Measurements from ENCODE around the gene MEOX1.

Gene MEOX1

DNA sequence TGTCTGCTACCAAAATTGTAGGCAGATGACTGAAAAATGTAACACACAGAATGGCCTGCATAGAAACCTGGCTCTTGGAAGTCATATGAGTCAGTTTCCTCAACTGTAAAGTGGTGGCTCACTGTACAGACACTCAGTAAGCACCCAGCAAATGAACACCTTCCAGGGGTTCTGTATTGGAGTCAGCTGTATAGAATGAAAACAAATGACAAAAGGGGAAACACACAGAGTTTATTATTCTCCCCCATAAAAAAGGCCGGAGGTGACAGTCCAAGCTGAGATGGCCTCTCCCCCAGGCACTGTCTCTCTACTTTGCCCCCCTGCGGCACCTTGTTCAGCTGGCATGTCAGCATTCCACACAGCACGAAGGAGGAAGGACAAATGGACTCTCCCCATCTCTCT lies 6.2 kb upstream of the MEOX1 start:
- in situ Hi-C loops (cut with MboI; ENCODE audit: low sequenced_read_pairs, unreplicated experiment) = loop anchor here (25.0 kb wide), 1 partner anchor 281 kb away; the partner anchor contains the start of gene ARL4D
- no peak for DNase-seq (ENCODE audit: low spot score)
- TF ChIP-seq, protein P1, sequence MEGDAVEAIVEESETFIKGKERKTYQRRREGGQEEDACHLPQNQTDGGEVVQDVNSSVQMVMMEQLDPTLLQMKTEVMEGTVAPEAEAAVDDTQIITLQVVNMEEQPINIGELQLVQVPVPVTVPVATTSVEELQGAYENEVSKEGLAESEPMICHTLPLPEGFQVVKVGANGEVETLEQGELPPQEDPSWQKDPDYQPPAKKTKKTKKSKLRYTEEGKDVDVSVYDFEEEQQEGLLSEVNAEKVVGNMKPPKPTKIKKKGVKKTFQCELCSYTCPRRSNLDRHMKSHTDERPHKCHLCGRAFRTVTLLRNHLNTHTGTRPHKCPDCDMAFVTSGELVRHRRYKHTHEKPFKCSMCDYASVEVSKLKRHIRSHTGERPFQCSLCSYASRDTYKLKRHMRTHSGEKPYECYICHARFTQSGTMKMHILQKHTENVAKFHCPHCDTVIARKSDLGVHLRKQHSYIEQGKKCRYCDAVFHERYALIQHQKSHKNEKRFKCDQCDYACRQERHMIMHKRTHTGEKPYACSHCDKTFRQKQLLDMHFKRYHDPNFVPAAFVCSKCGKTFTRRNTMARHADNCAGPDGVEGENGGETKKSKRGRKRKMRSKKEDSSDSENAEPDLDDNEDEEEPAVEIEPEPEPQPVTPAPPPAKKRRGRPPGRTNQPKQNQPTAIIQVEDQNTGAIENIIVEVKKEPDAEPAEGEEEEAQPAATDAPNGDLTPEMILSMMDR (IDR thresholded peaks at IDR 0.05; ENCODE audit: borderline replicate concordance, control extremely low read depth, extremely low read depth, insufficient read depth, missing control alignments) = no peak

DNA sequence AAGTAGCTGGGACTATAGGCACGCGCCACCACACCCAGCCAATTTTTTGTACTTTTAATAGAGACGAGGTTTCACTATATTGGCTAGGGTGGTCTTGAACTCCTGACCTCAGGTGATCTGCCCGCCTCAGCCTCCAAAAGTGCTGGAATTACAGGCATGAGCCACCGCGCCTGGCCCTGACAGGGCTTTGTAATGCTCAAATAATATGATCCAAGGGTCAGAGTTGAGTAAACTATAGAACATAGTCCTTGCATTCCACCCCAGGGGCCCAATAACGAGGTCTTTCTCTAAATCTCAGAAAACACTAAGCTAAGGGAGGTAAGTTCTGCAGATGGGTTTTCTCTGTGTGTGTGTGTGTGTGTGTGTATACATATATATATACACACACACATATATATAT lies 5.8 kb upstream of the MEOX1 start:
- no peak for DNase-seq (ENCODE audit: low spot score)
- TF ChIP-seq, protein P1 (IDR thresholded peaks at IDR 0.05; ENCODE audit: borderline replicate concordance, control extremely low read depth, extremely low read depth, insufficient read depth, missing control alignments) = no peak
- in situ Hi-C loops (cut with MboI; ENCODE audit: low sequenced_read_pairs, unreplicated experiment) = loop anchor here (25.0 kb wide), 1 partner anchor 280 kb away; the partner anchor contains the start of gene ARL4D

DNA sequence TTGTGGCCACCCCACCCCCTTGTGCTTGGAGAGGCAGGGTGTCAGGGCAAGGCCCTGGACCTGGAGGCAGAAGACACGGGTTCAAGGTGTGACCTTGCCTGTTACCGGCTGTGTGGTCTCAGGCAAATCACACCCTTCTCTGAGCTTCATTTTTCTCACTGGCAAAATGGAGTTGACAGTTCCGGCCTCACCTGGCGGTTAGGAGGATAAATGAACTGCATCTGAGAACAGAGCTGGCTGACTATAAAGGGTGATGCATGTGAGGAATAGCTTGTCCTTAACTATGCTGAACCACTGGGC lies 4.2 kb upstream of the MEOX1 start:
- TF ChIP-seq, protein P1 (IDR thresholded peaks at IDR 0.05; ENCODE audit: borderline replicate concordance, control extremely low read depth, extremely low read depth, insufficient read depth, missing control alignments) = no peak
- no peak for DNase-seq (ENCODE audit: low spot score)
- in situ Hi-C loops (cut with MboI; ENCODE audit: low sequenced_read_pairs, unreplicated experiment) = loop anchor here (25.0 kb wide), 1 partner anchor 279 kb away; the partner anchor contains the start of gene ARL4D

DNA sequence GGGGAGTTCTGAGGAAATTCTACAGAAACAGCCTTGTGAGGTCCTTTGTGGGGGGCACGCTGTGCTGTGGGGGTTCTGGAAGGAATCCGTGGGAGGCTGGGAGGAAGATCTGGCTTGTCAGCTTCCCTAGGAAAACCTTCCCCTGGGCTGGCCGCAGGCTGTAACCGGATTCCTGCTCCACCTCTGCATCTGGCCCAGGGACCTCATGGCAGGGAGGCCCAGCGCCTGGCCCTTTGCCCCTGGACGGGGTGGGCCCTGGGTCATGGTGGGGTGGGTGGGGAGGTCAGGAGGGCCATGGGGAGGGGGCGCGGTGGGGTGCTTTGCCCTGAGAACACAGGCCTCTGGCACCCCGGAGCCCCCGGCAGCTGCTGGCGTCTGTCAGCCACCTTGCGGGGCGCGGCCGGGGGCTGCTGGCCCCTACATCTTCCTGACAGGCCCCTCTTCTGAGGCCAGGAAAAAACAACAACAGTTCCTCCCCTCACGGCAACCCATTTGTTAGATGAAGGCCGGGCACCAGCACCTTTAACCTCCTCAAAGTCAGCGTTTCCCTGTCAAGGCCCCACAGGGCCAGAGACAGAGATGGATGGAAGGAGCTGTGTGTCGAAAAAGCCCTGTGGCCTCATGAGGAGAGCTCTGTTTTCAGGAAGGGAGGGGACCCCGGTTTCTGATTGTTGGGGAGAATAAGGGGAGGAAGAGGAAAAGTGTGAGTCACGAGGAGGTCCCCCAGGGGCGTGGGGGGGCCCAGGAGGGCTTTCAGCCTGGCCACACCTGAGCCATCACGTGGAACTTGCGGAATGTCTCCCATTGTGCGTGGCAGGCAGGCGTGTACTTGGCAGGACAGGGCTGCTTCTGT lies 3.6 kb upstream of the MEOX1 start:
- in situ Hi-C loops (cut with MboI; ENCODE audit: low sequenced_read_pairs, unreplicated experiment) = loop anchor here (25.0 kb wide), 1 partner anchor 278 kb away; the partner anchor contains the start of gene ARL4D
- TF ChIP-seq, protein P1 (IDR thresholded peaks at IDR 0.05; ENCODE audit: borderline replicate concordance, control extremely low read depth, extremely low read depth, insufficient read depth, missing control alignments) = no peak
- no peak for DNase-seq (ENCODE audit: low spot score)

DNA sequence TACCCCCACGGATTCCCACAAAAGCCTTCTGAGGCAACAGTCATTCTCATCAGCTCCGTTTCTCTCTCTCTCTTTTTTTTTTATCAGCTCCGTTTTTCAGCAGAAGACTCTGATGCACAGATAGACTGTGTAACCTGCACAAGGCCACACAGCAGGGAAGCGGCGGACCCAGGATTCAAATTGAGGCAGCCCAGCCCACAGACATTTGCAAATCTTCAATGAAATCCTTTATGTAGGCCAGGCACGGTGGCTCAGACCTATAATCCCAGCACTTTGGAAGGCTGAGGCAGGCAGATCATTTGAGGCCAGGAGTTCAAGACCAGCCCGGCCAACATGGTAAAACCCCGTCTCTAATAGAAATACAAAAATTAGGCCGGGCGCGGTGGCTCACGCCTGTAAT lies 2.4 kb upstream of the MEOX1 start:
- no peak for DNase-seq (ENCODE audit: low spot score)
- in situ Hi-C loops (cut with MboI; ENCODE audit: low sequenced_read_pairs, unreplicated experiment) = loop anchor here (25.0 kb wide), 1 partner anchor 277 kb away; the partner anchor contains the start of gene ARL4D

DNA sequence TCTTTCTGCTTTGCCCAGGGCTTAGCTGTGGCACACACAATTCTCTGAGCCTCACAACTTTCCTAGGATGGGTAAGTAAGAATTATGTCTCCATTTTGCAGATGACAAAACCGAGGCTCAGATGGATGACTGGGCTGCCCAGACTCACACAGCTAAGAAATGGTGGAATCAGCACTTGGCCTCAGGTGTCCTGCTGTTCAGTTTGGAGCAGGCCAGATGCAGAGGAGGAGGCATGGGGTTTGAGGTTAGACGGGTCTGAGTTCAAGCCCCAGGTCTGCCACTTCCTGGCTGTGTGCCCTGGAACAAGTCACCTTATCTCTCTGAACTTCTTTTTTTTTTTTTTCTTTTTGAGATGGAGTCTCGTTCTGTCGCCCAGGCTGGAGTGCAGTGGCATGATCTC lies 1.7 kb upstream of the MEOX1 start:
- DNase-seq (ENCODE audit: low spot score) = no peak
- TF ChIP-seq, protein P1 (IDR thresholded peaks at IDR 0.05; ENCODE audit: borderline replicate concordance, control extremely low read depth, extremely low read depth, insufficient read depth, missing control alignments) = no peak
- in situ Hi-C loops (cut with MboI; ENCODE audit: low sequenced_read_pairs, unreplicated experiment) = loop anchor here (25.0 kb wide), 1 partner anchor 276 kb away; the partner anchor contains the start of gene ARL4D

More for the DNA sequence above, 2.4 kb upstream of the MEOX1 start:
- TF ChIP-seq, protein P1 (IDR thresholded peaks at IDR 0.05; ENCODE audit: borderline replicate concordance, control extremely low read depth, extremely low read depth, insufficient read depth, missing control alignments) = no peak

All from GM13976 (cell line).